CD4-positive, CD25-positive, alpha-beta regulatory T cell (primary cell): Measurements from ENCODE around the gene TEDC1. TPM values are rescaled to one million over a fixed set of nuclear protein-coding genes. Genes with fewer than 3 reads are reported as not detected.
A peak's percentile ranks its signal among the peaks of the same experiment; 100 is the strongest.

Experiments
- ATAC-seq, 2 donors: fragments of 150-1000 bp; cut with Tn5 transposase; one replicate each; pipeline ENCODE4 v1.10.0; 2021; ENCODE audit warnings: low read depth in 2 of 2, moderate number of reproducible peaks in 2 of 2, moderate library complexity in 1 of 2
- DNase-seq, 3 donors: peaks; one replicate each; pipeline versions ENCODE4 v3.0.0 to v3.0.0-alpha.2; 2012 to 2022; ENCODE audit warnings: mixed read lengths in 1 of 3
- H3K27ac ChIP-seq: one replicate; pipeline ENCODE4 v1.7.0; 2013; ENCODE audit warnings: mild to moderate bottlenecking, low read length; ENCODE audit not compliant: insufficient read depth, poor library complexity, severe bottlenecking
- H3K27me3 ChIP-seq: one replicate; pipeline ENCODE4 v1.7.0; 2013; ENCODE audit warnings: low read length; ENCODE audit not compliant: control insufficient read depth, insufficient read depth
- H3K36me3 ChIP-seq: one replicate; pipeline ENCODE4 v1.7.0; 2013; ENCODE audit warnings: mild to moderate bottlenecking, low read length, moderate library complexity; ENCODE audit not compliant: control insufficient read depth, insufficient read depth
- H3K4me1 ChIP-seq: 2 replicates; pipeline ENCODE4 v1.7.0; 2013; ENCODE audit warnings: mild to moderate bottlenecking, low read length; ENCODE audit not compliant: insufficient read depth, control insufficient read depth, poor library complexity, severe bottlenecking
- H3K4me3 ChIP-seq: one replicate; pipeline ENCODE4 v1.7.0; 2013; ENCODE audit warnings: low read depth, mild to moderate bottlenecking, low read length, moderate library complexity
- H3K9me3 ChIP-seq, 2 experiments: 1 replicate in 1 of 2; 2 replicates in 1 of 2; pipeline ENCODE4 v1.7.0; 2013; ENCODE audit warnings: low read length in 2 of 2, mild to moderate bottlenecking in 1 of 2, moderate library complexity in 1 of 2; ENCODE audit not compliant: control insufficient read depth in 2 of 2
- H3K27ac Mint-ChIP-seq, 3 donors: one replicate each; pipeline ENCODE4 v1.8.0; 2020 to 2022; ENCODE audit warnings: mild to moderate bottlenecking in 3 of 3, mixed read lengths in 3 of 3, moderate library complexity in 2 of 3
- H3K27me3 Mint-ChIP-seq: one replicate; pipeline ENCODE4 v1.8.0; 2022; ENCODE audit warnings: mild to moderate bottlenecking, mixed read lengths
- H3K36me3 Mint-ChIP-seq: one replicate; pipeline ENCODE4 v1.8.0; 2020; ENCODE audit warnings: mixed read lengths
- H3K4me1 Mint-ChIP-seq, 4 donors: one replicate each; pipeline ENCODE4 v1.8.0; 2020 to 2022; ENCODE audit warnings: mixed read lengths in 4 of 4, mild to moderate bottlenecking in 1 of 4
- H3K4me3 Mint-ChIP-seq, 4 donors: one replicate each; pipeline ENCODE4 v1.8.0; 2020 to 2022; ENCODE audit warnings: mild to moderate bottlenecking in 4 of 4, mixed read lengths in 4 of 4, moderate library complexity in 3 of 4
- H3K9me3 Mint-ChIP-seq, 7 donors: one replicate each; pipeline ENCODE4 v1.8.0; 2020 to 2022; ENCODE audit warnings: mixed read lengths in 7 of 7, mild to moderate bottlenecking in 3 of 7, moderate library complexity in 2 of 7
- polyA plus RNA-seq, 4 donors: library from polyadenylated mRNA; unstranded; fragments of 300-500 nt; fragmentation: Illumina TruSeq; gene quantifications; one replicate each; pipeline ENCODE4 v1.2.3, GENCODE V29; 2021
- total RNA-seq: library from RNA; stranded (reverse); gene quantifications from one replicate; pipeline ENCODE4 v1.2.3, GENCODE V29; 2022

TEDC1 gene
- total and polyA plus RNA-seq, 5 donors from 2014 or later = 5.5 to 118 (median 8.0) TPM

- peak overlapping the region; percentile 48 to 100 (median 100) for H3K27ac Mint-ChIP-seq
- Histone ChIP-seq H3K4me3 (no peak overlapping the region), H3K36me3 (no peaks in the 10 kb centered on the region), H3K27me3 (no peaks in the 10 kb centered on the region), H3K9me3 (no peaks in the 10 kb centered on the region), H3K27ac (peak overlapping the region; percentile 100), H3K4me1 (peaks cover 95% of the 10 kb centered on the region)
- no peak for ATAC-seq
- H3K4me1 Mint-ChIP-seq = peaks cover 5 to 62% (median 27%) of the 10 kb centered on the region in 4 donors
- H3K36me3 Mint-ChIP-seq = no peaks in the 10 kb centered on the region
- H3K27me3 Mint-ChIP-seq = peaks cover 20% of the 10 kb centered on the region
- no peak for DNase-seq
- peaks cover 0 to 2% (median 0%) of the 10 kb centered on the region in 7 donors for H3K9me3 Mint-ChIP-seq
- peak overlapping the region in 1 of 4 donors; percentile 41 for H3K4me3 Mint-ChIP-seq
Measured at GRCh38 chr14:105483300-105484068, 7.6 kb upstream of the TEDC1 start.

- Histone ChIP-seq H3K36me3 (no peaks in the 10 kb centered on the region), H3K4me3 (no peak overlapping the region), H3K27me3 (no peaks in the 10 kb centered on the region), H3K4me1 (peaks cover 99% of the 10 kb centered on the region), H3K9me3 (no peaks in the 10 kb centered on the region), H3K27ac (peak overlapping the region; percentile 100)
- Mint-ChIP-seq H3K36me3 (no peaks in the 10 kb centered on the region), H3K9me3 (peaks cover 0 to 2% (median 0%) of the 10 kb centered on the region in 7 donors), H3K4me1 (peaks cover 5 to 67% (median 27%) of the 10 kb centered on the region in 4 donors), H3K27ac (peak overlapping the region; percentile 93 to 98 (median 97)), H3K4me3 (peak overlapping the region; percentile 62 to 88 (median 80)), H3K27me3 (peaks cover 20% of the 10 kb centered on the region)
- DNase-seq (peak; percentile 51 to 72 (median 58)), ATAC-seq (no peak)
Measured at GRCh38 chr14:105484069-105484996, 6.7 kb upstream of the TEDC1 start.

GRCh38 chr14:105484997-105485393, 6.1 kb upstream of the TEDC1 start:
- H3K27ac Mint-ChIP-seq = peak overlapping the region in 2 of 3 donors; percentile 97 to 98
- peaks cover 5 to 66% (median 28%) of the 10 kb centered on the region in 4 donors for H3K4me1 Mint-ChIP-seq
- H3K27me3 ChIP-seq = no peaks in the 10 kb centered on the region
- H3K36me3 Mint-ChIP-seq = no peaks in the 10 kb centered on the region
- H3K4me3 Mint-ChIP-seq = peak overlapping the region in 3 of 4 donors; percentile 62 to 93 (median 87)
- H3K27ac ChIP-seq = peak overlapping the region; percentile 100
- no peak for DNase-seq
- ATAC-seq = no peak
- no peaks in the 10 kb centered on the region for H3K9me3 ChIP-seq
- peaks cover 16% of the 10 kb centered on the region for H3K27me3 Mint-ChIP-seq
- no peaks in the 10 kb centered on the region for H3K36me3 ChIP-seq
- H3K9me3 Mint-ChIP-seq = peaks cover 0 to 2% (median 0%) of the 10 kb centered on the region in 7 donors
- peaks cover 99% of the 10 kb centered on the region for H3K4me1 ChIP-seq
- H3K4me3 ChIP-seq = no peak overlapping the region

GRCh38 chr14:105485739-105486162, 5.3 kb upstream of the TEDC1 start:
- peak overlapping the region; percentile 100 for H3K27ac ChIP-seq
- ATAC-seq (no peak), DNase-seq (peak; percentile 49 to 64 (median 60))
- no peak overlapping the region for H3K4me3 ChIP-seq
- H3K27ac Mint-ChIP-seq = peak overlapping the region; percentile 93 to 98 (median 98)
- H3K4me3 Mint-ChIP-seq = peak overlapping the region; percentile 41 to 93 (median 82)
- H3K36me3 Mint-ChIP-seq = no peaks in the 10 kb centered on the region
- H3K4me1 Mint-ChIP-seq = peaks cover 5 to 61% (median 24%) of the 10 kb centered on the region in 4 donors
- no peaks in the 10 kb centered on the region for H3K27me3 ChIP-seq
- H3K27me3 Mint-ChIP-seq = peaks cover 12% of the 10 kb centered on the region
- H3K36me3 ChIP-seq = no peaks in the 10 kb centered on the region
- no peaks in the 10 kb centered on the region for H3K9me3 Mint-ChIP-seq
- H3K9me3 ChIP-seq = no peaks in the 10 kb centered on the region
- H3K4me1 ChIP-seq = peaks cover 94% of the 10 kb centered on the region

- H3K4me3 ChIP-seq = peak within 1 kb of the TSS; percentile 32
- Mint-ChIP-seq H3K4me1 (peaks cover 5 to 61% (median 21%) of the 10 kb centered on the region in 4 donors), H3K27ac (peak within 1 kb of the TSS; percentile 95 to 98 (median 98)), H3K4me3 (peak within 1 kb of the TSS; percentile 90 to 96 (median 93)), H3K27me3 (peaks cover 9% of the 10 kb centered on the region), H3K36me3 (no peaks in the 10 kb centered on the region), H3K9me3 (no peaks in the 10 kb centered on the region)
- peak within 1 kb of the TSS; percentile 100 for H3K27ac ChIP-seq
- ATAC-seq = no peak
- H3K9me3 ChIP-seq = no peaks in the 10 kb centered on the region
- H3K4me1 ChIP-seq = peaks cover 88% of the 10 kb centered on the region
- no peaks in the 10 kb centered on the region for H3K36me3 ChIP-seq
- no peak for DNase-seq
- H3K27me3 ChIP-seq = no peaks in the 10 kb centered on the region
Measured at GRCh38 chr14:105486163-105486973, 4.7 kb upstream of the TEDC1 start, which contains the start of gene CRIP1. Gene CRIP1, plus strand, starts transcription at chr14:105486886. Its CDS starts 374 bp downstream, at chr14:105487260.

GRCh38 chr14:105486974-105487448, 4.0 kb upstream of the TEDC1 start:
- H3K27ac ChIP-seq = peak overlapping the region; percentile 100
- Mint-ChIP-seq H3K9me3 (no peaks in the 10 kb centered on the region), H3K27me3 (peaks cover 10% of the 10 kb centered on the region), H3K4me3 (peak overlapping the region; percentile 83 to 96 (median 93)), H3K27ac (peak overlapping the region; percentile 74 to 95 (median 92)), H3K4me1 (peaks cover 1 to 62% (median 19%) of the 10 kb centered on the region in 4 donors), H3K36me3 (no peaks in the 10 kb centered on the region)
- peaks cover 88% of the 10 kb centered on the region for H3K4me1 ChIP-seq
- H3K27me3 ChIP-seq = no peaks in the 10 kb centered on the region
- DNase-seq (peak in 2 of 3 donors; percentile 53 to 62), ATAC-seq (no peak)
- H3K4me3 ChIP-seq = no peak overlapping the region
- no peaks in the 10 kb centered on the region for H3K36me3 ChIP-seq
- H3K9me3 ChIP-seq = no peaks in the 10 kb centered on the region
